Measurements from ENCODE around the gene AGBL1.

DNA sequence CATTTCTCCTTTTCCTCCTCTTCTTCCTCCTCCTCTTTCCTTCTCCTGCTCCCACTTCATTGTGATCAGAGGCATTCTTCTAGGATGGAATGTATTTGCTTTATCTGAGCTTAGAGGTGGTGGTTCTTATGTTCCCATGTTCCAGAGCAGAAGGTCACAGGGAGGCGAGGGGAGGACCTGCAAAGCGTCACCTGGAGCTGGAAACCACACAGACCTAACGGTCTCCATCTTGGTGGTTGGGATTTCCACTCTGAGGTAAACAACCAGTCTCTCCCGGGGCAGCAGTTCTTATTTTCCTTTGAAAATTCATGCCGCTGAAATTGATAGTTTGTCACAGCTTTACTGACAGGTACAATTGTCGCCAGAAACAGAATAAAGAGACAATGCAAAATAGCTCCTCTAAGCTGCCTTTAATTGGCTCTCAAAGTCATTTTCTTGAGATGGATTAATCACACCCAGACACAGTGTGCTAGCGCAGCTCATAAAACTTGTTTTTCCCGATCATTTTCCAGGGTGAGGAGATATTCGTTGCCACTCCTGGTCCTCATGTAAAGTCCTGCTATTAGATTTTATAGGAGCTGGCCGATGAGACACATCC, 16.9 kb upstream of the AGBL1 start:
- TF ChIP-seq POLR2A (IDR thresholded peaks at IDR 0.05) (no peak), CTCF (IDR thresholded peaks at IDR 0.05) (no peak)
